WI38 (cell line): Measurements from ENCODE around the gene GPER1.

Experiments used
- H3K4me3 ChIP-seq: 2 replicates; pipeline ENCODE4 v1.5.1; 2011; ENCODE audit warnings: low read depth, mild to moderate bottlenecking, control low read depth, low read length
- CTCF ChIP-seq: IDR thresholded peaks from 2 replicates; pipeline ENCODE4 v1.5.1; 2012; ENCODE audit warnings: low read depth, mild to moderate bottlenecking, control low read depth, low read length

Gene GPER1

DNA sequence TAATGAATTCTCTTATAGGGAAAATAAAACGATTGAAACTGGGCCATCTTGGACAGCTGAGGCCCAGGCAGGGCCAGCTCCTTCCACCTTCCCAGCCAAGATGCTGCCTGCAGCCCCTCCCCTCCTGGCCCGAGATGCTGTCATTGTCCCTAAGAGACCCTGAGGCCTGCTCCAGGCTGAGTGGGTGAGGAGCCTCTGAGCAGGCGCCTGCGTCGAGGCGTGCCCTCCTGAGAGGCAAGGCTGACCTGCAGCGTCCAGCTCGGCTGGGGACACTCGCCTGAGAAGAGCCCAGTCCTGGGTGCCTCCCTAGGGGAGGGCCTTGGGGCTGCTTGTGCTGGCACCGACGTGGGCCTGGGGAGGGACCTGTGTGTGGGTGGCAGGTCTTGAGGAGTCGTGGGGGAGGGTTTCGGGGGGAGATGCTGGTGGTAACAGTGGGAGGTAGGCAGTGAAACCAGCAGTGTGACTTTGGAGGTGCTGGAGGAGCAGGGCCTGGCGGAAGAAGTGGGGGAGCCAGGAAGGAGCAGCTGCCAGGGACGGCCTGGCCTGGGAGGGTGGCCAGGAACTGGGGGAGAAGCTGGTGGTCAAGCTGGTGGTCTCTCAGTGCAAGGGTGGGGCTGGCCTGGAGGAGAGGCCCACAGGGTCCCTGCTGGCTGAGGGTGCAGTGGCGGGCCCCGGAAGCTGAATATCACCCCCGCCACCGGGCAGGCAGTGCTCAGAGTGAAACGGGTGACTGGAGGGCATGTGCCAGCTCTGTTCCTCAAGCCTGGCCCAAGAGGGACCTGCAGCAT is 35.7 kb upstream of the GPER1 start:
- no peak overlapping the region for H3K4me3 ChIP-seq
- no peak for TF ChIP-seq CTCF

GRCh38 chr7:1053002-1053411 is 34.9 kb upstream of the GPER1 start:
- H3K4me3 ChIP-seq, result no peak overlapping the region
- no peak for TF ChIP-seq CTCF

GRCh38 chr7:1053816-1054370 is 34.0 kb upstream of the GPER1 start:
- TF ChIP-seq CTCF, result no peak
- no peak overlapping the region for H3K4me3 ChIP-seq

DNA sequence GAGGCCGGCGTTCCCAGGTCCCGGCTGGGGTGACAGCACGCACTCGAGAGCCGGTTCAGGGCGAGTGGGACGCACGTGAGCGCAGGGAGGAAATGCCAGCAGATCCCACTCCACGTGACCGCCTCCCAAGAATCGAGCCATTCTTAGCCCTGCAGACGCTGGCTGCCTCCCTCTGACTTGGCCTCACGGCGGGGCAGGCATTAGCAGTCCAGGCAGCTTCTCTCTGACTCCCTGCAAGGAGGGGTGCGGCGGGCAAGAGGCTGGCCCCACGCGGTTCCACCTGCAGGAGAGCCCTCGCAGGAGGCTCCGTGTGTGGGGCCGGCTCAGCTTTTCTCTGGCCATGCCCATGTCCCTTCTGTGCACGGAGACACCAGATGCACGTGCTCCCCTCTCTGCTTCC is 33.5 kb upstream of the GPER1 start:
- no peak overlapping the region for H3K4me3 ChIP-seq
- TF ChIP-seq CTCF, result no peak

DNA sequence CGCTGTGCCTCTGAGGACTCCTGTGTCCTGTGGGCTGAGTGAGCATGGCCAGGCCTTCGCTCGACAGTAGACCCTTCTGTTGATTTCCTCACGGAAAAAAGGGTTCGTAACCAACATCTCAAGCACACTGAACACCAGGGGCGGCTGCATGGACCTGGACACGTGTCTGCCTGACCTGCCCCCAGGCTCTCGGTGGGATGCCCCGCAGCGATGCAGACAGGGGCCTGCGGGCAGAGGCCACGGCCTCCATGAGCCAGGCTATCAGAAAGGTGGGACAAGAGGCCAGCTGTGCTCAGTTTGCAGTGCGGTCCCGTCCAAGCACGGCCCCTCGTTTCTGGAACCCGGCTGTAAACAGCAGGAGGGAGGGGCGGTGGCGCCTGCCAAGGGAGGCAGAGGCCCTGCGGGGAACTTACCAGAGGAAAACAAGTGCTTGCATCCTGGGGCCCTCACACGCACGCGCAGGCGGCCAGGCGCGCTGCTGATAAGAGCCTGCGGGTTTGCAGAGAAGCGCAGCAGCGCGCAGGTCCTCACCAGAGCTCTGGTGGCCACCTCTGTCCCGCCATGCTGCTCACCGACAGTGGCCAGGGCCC is 33.0 kb upstream of the GPER1 start:
- H3K4me3 ChIP-seq, result no peak overlapping the region
- TF ChIP-seq CTCF, result no peak

- no peak for TF ChIP-seq CTCF
- no peak overlapping the region for H3K4me3 ChIP-seq
Measured at GRCh38 chr7:1055491-1055955, 32.4 kb upstream of the GPER1 start.

DNA sequence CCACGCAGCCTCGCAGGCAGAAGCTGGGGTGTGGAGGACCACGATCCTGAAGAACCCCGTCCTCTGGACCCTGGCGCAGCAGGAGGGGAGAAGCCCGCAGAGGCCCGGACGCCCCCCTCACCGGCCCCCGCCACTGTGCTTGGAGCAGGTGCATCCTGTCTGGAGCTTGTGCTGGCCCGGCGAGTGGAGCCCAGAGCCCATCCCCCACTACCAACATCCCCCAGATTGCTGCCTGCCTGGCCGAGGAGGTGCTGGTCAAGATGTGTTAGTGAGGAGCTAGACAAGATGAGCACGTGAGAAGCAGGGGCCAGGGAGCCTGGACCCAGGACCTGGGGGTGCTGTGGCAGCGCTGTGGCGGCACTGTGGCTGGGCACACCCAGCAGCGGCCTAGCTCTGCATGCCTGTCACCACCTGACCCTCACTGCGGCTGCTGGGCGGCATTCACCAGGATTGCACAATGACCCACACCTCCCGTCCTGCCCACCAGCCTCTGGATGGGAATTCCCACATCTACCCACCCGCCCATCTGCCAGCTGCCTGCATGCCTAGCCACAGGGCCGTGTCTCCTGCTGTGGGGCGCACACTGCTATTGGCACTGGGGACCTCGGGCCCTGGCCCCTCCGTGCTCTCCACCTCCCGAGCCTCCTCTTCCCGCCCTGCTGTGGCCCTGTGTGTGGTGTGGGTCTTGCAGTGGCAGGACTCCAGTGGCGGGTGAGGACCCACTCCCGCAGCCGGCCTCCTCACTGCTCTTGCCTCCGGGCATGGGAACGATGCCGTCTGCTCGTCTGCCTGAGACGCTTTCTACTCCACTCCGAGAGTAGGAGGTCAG is 31.7 kb upstream of the GPER1 start:
- no peak for TF ChIP-seq CTCF
- H3K4me3 ChIP-seq, result no peak overlapping the region
